Peyer's patch (tissue), 4 donors: ENCODE measurements around the gene PCYOX1L. TPM values are rescaled to one million over a fixed set of nuclear protein-coding genes. Genes with fewer than 3 reads are reported as not detected.

Experiments
- DNase-seq, 3 donors: peaks; one replicate each; pipeline ENCODE4 v3.0.0-alpha.2; 2017 to 2019
- H3K27ac ChIP-seq, 4 donors: fragments of 200-600 bp; sonication (generic); one replicate each; pipeline ENCODE4 v1.5.1; 2016 to 2019
- H3K27me3 ChIP-seq, 2 donors: fragments of 200-600 bp; sonication (generic); one replicate each; pipeline ENCODE4 v1.5.1; 2019
- H3K36me3 ChIP-seq, 3 donors: fragments of 200-600 bp; sonication (generic); one replicate each; pipeline ENCODE4 v1.5.1; 2016 to 2019
- H3K4me1 ChIP-seq, 4 donors: fragments of 200-600 bp; sonication (generic); one replicate each; pipeline ENCODE4 v1.5.1; 2016 to 2019
- H3K4me3 ChIP-seq, 4 donors: fragments of 200-600 bp; sonication (generic); 1 replicate in 3 of 4; 2 replicates in 1 of 4; pipeline ENCODE4 v1.5.1; 2016 to 2019; ENCODE audit warnings: mild to moderate bottlenecking in 1 of 4
- H3K9me3 ChIP-seq, 4 donors: fragments of 200-600 bp; sonication (generic); one replicate each; pipeline ENCODE4 v1.5.1; 2016 to 2019; ENCODE audit warnings: mild to moderate bottlenecking in 1 of 4
- CTCF ChIP-seq, 6 experiments: fragments of 450-650 bp in 4 of 6; fragments of 200-600 bp in 2 of 6; sonication (generic) in 1 of 6; IDR thresholded peaks; one replicate each; pipeline ENCODE4 v1.5.1; 2017 to 2019; ENCODE audit warnings: antibody characterized with exemption in 6 of 6, mild to moderate bottlenecking in 3 of 6, moderate library complexity in 1 of 6
- POLR2A ChIP-seq, 2 donors: fragments of 450-650 bp; IDR thresholded peaks; one replicate each; pipeline ENCODE4 v1.5.1; 2017; ENCODE audit warnings: antibody characterized with exemption in 2 of 2, mild to moderate bottlenecking in 2 of 2, moderate library complexity in 2 of 2
- total RNA-seq, 4 donors: library from RNA; depleted of rRNA; stranded (reverse); fragments of >200 nt; gene quantifications; one replicate each; pipeline ENCODE4 v1.1.0, GENCODE V29; 2016

The PCYOX1L gene
- 10 to 100 TPM in 1 of 4 donors, 1 to 10 TPM in 3; 5.2 to 12.4 (median 6.3) TPM for total RNA-seq

- H3K4me3 ChIP-seq = peak within 1 kb of the TSS; percentile 67 to 87 (median 76)
- H3K4me1 ChIP-seq = peaks cover 0 to 8% (median 2%) of the 10 kb centered on the region in 4 donors
- H3K27me3 ChIP-seq = no peaks in the 10 kb centered on the region
- H3K36me3 ChIP-seq = peaks cover 0 to 10% (median 0%) of the 10 kb centered on the region in 3 donors
- TF ChIP-seq POLR2A (IDR thresholded peaks at IDR 0.05) = peak in 1 of 2 donors; percentile 65
- no peak for TF ChIP-seq CTCF (IDR thresholded peaks at IDR 0.05)
- peak within 1 kb of the TSS; percentile 66 to 84 (median 76) for H3K27ac ChIP-seq
- no peaks in the 10 kb centered on the region for H3K9me3 ChIP-seq
- peak; percentile 94 to 98 (median 97) for DNase-seq
Observed at GRCh38 chr5:149357370-149358293, at the start of gene PCYOX1L. PCYOX1L (plus strand) TSS chr5:149358046; CDS start chr5:149358069, 23 bp downstream.

DNA sequence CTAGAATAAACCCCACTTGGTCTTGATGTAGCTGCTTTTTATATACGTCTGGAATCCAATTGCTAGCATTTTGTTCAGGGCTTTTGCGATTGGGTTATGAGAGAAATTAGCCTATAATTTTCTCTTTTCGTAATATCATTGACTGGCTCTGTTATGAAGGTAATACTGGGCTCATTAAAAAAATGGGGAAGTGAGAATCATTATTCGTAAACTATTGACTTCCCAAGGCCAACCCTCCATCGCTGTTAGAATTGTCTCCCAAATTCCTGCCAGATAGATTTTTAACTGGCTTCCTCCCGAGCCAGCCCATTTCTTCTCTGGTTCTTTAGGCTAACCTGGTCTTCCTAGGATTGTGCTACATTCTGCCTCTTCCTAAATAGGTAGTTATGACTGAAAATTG lies 48.5 kb upstream of the PCYOX1L start:
- Histone ChIP-seq H3K4me1 (no peaks in the 10 kb centered on the region), H3K4me3 (no peak overlapping the region), H3K36me3 (no peaks in the 10 kb centered on the region), H3K27me3 (no peaks in the 10 kb centered on the region), H3K9me3 (no peaks in the 10 kb centered on the region), H3K27ac (no peak overlapping the region)
- no peak for DNase-seq
- TF ChIP-seq POLR2A (IDR thresholded peaks at IDR 0.05) (no peak), CTCF (IDR thresholded peaks at IDR 0.05) (no peak)

DNA sequence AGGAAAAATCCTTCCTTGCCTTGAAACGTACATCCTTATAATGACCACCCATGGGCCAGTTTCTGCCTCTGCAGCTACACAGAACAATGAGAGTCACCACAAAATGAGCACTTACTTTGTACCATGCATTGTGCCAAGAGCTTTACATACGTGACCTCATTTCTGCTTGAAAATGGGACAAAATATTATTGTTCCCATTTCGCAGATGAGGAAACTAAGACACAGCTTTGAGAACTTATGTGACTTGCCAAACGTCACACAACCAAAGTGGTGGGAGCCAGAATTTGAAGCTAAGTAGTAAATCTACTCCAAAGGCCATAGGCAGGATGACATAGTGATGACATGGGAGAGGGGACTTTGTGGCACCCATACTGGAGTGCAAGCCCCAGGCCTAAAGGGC lies 47.4 kb upstream of the PCYOX1L start:
- no peaks in the 10 kb centered on the region for H3K27me3 ChIP-seq
- TF ChIP-seq CTCF (IDR thresholded peaks at IDR 0.05) (no peak), POLR2A (IDR thresholded peaks at IDR 0.05) (no peak)
- H3K27ac ChIP-seq = no peak overlapping the region
- no peaks in the 10 kb centered on the region for H3K4me1 ChIP-seq
- no peak overlapping the region for H3K4me3 ChIP-seq
- H3K9me3 ChIP-seq = no peaks in the 10 kb centered on the region
- H3K36me3 ChIP-seq = no peaks in the 10 kb centered on the region
- no peak for DNase-seq

- DNase-seq = peak in 1 of 3 donors; percentile 52
- no peaks in the 10 kb centered on the region for H3K36me3 ChIP-seq
Observed at GRCh38 chr5:149310947-149311658, 46.7 kb upstream of the PCYOX1L start.

More at GRCh38 chr5:149310947-149311658, 46.7 kb upstream of the PCYOX1L start:
- H3K27me3 ChIP-seq = no peaks in the 10 kb centered on the region
- H3K4me1 ChIP-seq = no peaks in the 10 kb centered on the region
- H3K4me3 ChIP-seq = no peak overlapping the region
- H3K27ac ChIP-seq = no peak overlapping the region
- no peaks in the 10 kb centered on the region for H3K9me3 ChIP-seq
- TF ChIP-seq POLR2A (IDR thresholded peaks at IDR 0.05) (no peak), CTCF (IDR thresholded peaks at IDR 0.05) (no peak)
